GM19452 (cell line): ENCODE results near the gene ADARB2.
"Not testable (repeated sequence)": the region's sequence is repeated elsewhere in the genome, so short reads cannot be mapped to it uniquely, and the experiment has no call there.

Source experiments
- ATAC-seq: cut with Tn5 transposase; IDR thresholded peaks from one replicate; pipeline ENCODE4 v1.9.1; 2021; ENCODE audit not compliant: unreplicated experiment

The ADARB2 gene

GRCh38 chr10:1474376-1475097 is 262.8 kb downstream of the ADARB2 start:
- ATAC-seq: no peak

- no peak for ATAC-seq
These were observed 263.5 kb downstream of the ADARB2 start for GRCh38 chr10:1473874-1474273.

- no peak for ATAC-seq
These were observed 265.0 kb downstream of the ADARB2 start for GRCh38 chr10:1472178-1472958.

GRCh38 chr10:1468811-1469210 is 268.5 kb downstream of the ADARB2 start:
- no peak for ATAC-seq

GRCh38 chr10:1467334-1468076 is 269.8 kb downstream of the ADARB2 start:
- no peak for ATAC-seq

GRCh38 chr10:1465993-1466764 is 271.1 kb downstream of the ADARB2 start:
- ATAC-seq: no peak

GRCh38 chr10:1465418-1465911 is 271.9 kb downstream of the ADARB2 start:
- peak; percentile 64 for ATAC-seq

- ATAC-seq: no peak
These were observed 272.4 kb downstream of the ADARB2 start for GRCh38 chr10:1464881-1465417.

- not testable (repeated sequence) for ATAC-seq
These were observed 273.4 kb downstream of the ADARB2 start for GRCh38 chr10:1463971-1464370.

- no peak for ATAC-seq
These were observed 274.2 kb downstream of the ADARB2 start for GRCh38 chr10:1462994-1463633.

- ATAC-seq: no peak
These were observed 274.8 kb downstream of the ADARB2 start for GRCh38 chr10:1462521-1462920.

GRCh38 chr10:1462032-1462431 is 275.3 kb downstream of the ADARB2 start:
- ATAC-seq: no peak

GRCh38 chr10:1461016-1461415 is 276.3 kb downstream of the ADARB2 start:
- ATAC-seq: no peak

GRCh38 chr10:1459664-1460063 is 277.7 kb downstream of the ADARB2 start:
- ATAC-seq: not testable (repeated sequence)

- ATAC-seq: no peak
These were observed 282.4 kb downstream of the ADARB2 start for GRCh38 chr10:1454951-1455350.

GRCh38 chr10:1454428-1454827 is 282.9 kb downstream of the ADARB2 start:
- ATAC-seq: peak; percentile 97

- ATAC-seq: no peak
These were observed 284.5 kb downstream of the ADARB2 start for GRCh38 chr10:1452777-1453176.

- no peak for ATAC-seq
These were observed 285.4 kb downstream of the ADARB2 start for GRCh38 chr10:1451941-1452340.

- no peak for ATAC-seq
These were observed 285.9 kb downstream of the ADARB2 start for GRCh38 chr10:1451362-1451888.
